SKM-1 treated with dmso at 0.1 percent for 144 hours (cell line): Measurements from ENCODE around the gene ZFP91.

Experiments
- DNase-seq: peaks from one replicate; lab custom pipeline; 2025; ENCODE audit not compliant: unreplicated experiment; lab: John Stamatoyannopoulos, UW

Gene ZFP91

DNA sequence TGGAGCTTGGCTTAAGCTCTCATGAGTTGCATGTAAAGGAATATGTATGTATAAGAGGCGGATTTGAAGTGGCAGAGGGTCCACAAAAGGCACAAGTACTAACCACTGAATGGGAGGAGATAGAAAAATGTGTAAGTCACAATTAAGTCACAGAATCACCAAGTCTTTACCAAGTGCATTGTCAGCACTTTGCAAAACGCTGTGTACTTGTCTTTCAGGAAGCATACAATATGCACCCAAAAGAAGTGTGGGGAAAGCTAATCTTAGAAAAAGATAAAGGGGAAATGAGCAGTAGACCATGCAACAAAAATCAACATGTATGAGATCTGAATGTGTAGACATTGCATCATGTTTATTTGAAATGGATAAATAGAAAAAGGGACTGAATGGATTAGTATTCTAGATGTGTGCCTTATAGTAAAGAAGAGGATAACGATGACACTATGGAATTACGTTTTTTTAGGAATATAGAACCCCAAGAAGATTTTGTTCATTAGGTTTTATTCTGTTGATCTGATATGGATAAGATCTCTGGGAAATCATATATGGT lies 48.1 kb downstream of the ZFP91 start:
- no peak for DNase-seq

DNA sequence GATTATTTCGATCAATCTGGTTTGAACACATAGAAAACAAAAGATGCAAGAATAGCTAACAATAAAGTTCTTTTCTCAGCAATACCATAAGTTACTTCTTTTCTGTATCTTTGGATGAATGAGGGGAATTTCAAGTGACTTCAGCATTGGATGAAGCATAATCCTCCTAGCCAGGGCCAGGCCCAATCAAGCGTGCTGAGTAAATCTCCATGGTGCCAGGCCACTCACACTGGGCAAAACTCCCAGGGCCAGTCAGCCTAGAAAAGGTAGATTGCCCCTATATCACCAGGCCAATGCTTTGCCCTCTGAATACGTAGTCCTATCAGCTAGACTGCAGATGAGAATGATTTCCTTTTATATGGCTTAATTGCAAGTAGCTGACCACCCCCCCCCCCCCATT lies 49.6 kb downstream of the ZFP91 start:
- no peak for DNase-seq

DNA sequence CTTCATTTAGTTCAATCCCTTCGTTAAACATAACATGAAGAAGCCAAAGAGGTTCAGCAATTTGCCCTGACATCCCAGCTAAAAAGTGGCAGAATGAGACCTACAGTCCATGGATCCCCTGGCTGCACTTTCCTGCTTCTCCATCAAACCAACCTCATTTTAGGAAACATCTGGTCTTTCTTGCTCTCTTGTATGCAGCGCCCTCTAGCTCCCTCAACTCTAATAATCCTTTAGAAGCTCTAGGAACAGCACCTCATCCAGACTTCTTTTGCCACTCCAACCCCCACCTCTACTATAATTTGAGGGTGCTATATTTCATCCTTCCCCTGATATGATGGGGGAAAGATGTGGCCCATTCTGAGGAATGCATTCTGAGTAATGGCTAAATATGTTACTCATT lies 51.0 kb downstream of the ZFP91 start:
- peak; percentile 54 for DNase-seq

DNA sequence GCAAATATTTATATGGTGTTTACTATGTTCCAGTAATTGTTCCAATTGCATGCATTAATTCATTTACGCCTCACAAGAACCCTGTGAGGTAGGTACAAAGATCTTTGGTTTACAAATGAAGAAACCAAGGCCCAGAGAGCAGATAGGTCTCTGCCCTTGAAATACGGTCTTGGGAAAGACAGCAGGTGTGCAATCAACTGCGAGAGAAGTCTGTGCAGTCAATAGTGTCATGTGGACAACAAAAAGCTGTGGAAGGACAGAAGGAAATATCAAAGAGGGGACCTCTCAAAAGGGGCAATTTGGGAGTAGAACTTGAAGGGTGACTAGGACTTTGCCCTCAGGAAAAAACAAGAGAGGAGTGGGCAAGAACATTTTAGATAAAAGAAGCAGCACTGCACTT lies 52.5 kb downstream of the ZFP91 start:
- no peak for DNase-seq

- no peak for DNase-seq
These were observed 53.6 kb downstream of the ZFP91 start for GRCh38 chr11:58632510-58632909.

- no peak for DNase-seq
These were observed 57.7 kb downstream of the ZFP91 start for GRCh38 chr11:58636587-58636986.

- no peak for DNase-seq
These were observed 58.5 kb downstream of the ZFP91 start for GRCh38 chr11:58637371-58637770.

GRCh38 chr11:58639103-58639502 lies 60.2 kb downstream of the ZFP91 start:
- DNase-seq = no peak

DNA sequence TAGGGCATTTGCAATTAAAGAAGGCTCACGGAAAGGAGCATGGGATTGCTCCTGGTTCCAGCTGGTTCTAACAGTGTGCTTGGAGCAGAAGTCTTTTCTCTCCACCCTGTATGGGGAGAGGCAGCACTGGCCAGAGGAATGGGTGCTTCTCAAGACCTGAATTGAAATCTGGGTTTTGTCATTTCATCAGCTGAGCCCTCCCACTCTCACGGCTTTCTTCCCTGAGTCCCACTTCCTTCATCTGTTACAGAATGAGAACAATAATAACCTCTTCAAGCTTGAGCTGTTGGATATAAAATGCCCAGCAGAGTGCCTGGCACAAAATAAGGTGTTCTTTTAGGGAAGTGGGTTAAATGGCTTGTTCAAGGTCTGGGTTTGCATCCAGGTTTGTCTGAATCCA lies 60.8 kb downstream of the ZFP91 start:
- no peak for DNase-seq

- DNase-seq = no peak
These were observed 61.6 kb downstream of the ZFP91 start for GRCh38 chr11:58640386-58641023.

DNA sequence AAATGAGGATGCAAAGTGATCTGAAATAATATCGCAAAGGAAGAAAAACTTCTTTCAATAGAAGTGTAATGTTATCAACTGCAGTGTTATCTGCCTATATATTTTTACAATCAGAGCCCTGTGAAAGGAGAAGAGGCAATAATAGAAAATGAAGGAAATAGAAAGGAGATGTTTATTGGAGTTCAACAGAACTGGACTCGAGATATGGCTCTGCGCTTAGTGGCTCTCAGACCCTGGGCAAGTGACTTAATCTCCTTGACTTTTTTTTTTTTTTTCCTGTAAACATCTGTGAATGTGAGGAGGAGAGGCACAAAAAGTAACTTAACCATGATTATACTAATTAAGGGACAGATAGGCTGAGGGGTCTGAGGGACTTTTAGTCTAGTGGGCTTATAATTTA lies 62.5 kb downstream of the ZFP91 start:
- DNase-seq = no peak

DNA sequence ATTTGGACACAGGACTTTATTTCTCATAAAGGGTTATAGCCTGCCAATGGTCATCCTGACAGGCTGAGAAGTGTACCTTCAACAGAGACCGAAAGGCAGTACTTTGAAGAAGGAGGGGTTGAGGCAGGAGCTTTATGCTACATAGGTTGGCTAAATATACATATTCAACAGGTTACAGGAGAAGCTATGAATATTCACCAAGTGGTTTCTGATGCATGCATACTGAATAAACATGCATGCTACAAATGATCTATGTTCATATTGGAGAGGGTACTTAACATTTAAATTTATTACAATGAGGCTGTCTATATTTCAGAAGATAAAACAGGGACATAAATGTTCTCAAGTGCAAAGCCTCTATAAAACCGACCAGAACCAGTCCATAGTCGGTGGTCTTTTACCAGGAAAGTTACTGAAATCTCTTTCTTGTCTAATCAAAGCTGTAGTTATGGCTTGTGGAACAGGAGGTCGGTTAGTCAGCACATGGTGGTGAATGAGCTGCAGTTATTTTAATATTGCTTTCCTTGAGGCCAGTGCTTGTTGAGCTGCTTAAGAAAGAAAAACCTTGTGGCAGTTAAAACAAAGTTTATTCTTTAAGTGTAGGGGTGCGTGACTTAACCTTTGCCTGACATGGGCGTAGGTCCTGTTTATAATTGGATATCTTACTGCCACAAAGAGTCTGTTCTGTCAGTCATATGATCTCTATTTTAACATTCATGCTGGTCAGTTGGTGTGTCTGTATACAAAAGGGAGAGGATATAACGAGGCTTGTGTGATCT lies 63.1 kb downstream of the ZFP91 start:
- DNase-seq = no peak

DNA sequence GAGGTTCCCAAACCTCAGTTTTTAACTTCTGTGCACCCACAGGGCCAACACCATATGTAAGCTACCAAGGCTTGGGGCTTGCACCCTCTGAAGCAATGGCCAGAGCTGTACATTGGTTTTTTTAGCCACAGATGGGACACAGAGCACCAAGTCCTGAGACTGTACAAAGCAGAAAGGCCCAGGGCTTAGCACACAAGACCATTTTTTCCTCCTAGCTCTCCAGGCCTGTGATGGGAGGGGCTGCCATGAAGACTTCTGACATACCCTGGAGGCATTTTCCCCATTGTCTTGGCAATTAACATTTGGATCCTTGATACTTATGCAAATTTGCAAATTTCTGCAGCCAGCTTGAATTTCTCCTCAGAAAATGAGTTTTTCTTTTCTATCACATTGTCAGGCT lies 67.0 kb downstream of the ZFP91 start:
- DNase-seq = no peak

DNA sequence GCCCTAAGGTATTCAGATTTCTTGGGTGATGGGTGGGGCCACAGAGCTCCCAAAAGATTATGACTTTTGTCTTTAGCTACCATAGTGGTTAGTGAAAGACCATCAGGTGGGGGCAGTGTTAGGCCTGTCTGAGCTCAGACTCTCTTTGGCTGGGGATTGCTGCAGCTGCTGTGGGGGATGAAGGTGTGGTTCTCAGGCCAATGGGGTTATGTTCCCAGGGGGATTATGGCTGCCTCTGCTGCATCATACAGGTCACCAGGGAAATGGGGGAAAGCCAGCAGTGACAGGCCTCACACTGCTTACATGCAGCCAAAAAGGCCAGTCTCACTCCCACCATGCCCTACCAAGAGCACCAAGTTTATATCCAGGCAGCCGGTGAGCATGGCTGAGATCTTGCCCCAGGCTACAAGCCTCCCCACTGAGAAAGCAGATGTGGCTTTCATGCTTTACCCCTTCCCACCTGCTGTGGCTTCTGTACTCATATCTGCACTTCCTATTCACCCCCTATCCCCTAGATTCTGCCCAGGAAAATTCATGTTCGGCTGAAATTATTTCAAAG lies 68.4 kb downstream of the ZFP91 start:
- DNase-seq = no peak

- no peak for DNase-seq
These were observed 69.0 kb downstream of the ZFP91 start for GRCh38 chr11:58647866-58648265.

DNA sequence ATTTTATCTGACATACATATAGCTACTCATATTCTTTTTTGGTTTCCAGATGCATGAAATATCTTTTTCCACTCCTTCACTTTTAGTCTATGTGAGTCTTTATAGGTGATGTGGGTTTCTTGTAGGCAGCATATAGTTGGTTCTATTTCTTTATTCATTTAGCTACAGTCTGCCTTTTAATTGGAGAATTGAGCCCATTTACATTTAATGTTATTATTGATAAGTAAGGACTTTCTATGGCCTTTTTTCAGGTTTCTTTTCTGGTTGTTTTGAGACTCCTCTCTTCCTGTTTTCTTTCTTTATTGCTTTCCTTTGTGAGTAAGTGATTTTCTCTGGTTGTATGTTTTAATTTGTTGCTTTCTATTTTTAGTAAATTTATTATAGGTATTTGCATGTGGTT lies 70.8 kb downstream of the ZFP91 start:
- no peak for DNase-seq

DNA sequence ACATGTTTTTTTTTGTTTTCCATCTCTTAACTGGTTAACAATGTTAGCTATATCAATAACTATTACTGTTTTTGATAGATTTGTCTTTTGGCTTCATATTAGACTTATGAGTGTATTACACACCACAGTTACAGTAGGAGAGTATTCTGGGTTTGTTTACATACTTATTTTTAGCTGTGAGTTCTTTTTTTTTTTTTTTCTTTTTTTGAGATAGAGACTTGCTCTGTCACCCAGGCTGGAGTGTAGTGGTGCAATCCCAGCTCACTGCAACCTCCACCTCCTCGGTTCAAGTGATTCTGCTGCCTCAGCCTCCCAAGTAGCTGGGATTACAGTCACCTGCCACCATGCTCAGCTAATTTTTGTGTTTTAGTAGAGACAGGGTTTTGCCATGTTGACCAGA lies 71.6 kb downstream of the ZFP91 start:
- no peak for DNase-seq

DNA sequence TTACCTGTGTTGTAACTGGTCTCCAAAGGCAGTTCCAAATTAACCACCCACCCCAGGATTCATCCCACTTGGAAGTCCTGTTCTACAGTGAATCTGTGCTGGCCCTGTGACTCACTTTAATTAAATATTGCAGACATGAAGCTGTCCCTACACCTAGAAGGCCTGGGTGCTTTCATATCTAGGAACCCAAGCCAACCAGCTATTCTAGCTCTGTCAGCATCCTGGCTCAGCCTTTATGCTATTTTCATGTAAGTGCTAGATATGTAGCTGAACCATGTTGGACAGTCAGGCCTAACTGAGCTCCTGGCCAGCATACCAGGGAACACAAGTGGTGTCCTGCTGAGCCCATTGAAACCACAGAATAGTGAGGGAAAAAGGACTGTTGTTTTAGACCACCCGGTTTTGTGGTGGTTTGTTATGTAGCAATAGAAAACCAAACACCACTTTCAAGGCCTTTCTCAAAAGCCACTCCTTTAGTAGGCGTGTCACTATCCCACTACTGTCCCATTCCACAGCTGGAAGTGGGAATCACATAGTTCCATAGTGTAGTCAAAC lies 73.9 kb downstream of the ZFP91 start:
- no peak for DNase-seq

GRCh38 chr11:58654079-58654907 lies 75.4 kb downstream of the ZFP91 start:
- peak; percentile 74 for DNase-seq

GRCh38 chr11:58654908-58655296 lies 76.0 kb downstream of the ZFP91 start:
- DNase-seq = no peak

- no peak for DNase-seq
These were observed 77.5 kb downstream of the ZFP91 start for GRCh38 chr11:58656348-58656747.
